ENCODE results near the gene ABCA1. TPM values are rescaled to one million over a fixed set of nuclear protein-coding genes. Genes with fewer than 3 reads are reported as not detected.

ABCA1 gene
- total and polyA plus RNA-seq, 12 donors, result 1.3 to 35.0 (median 11.3) TPM

DNA sequence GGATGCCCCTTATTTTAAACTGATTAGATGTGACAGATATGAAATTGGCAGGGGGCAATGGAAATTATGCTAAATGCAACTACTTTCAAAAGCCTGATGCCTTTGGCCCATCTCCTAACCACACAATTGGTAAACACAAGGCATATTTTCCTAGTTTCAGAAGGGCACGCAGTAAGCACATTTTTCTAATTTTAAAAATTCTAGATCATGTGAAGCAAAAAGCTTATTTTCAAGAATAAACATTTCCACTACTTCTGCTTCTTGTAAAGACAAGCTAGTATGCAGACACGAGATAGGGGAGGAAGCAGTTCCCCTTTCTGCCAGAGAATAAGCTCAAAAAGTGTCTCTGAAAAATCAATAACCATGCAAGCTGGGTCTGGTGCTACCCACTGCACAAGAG, 67.7 kb downstream of the ABCA1 start:
- DNase-seq, result no peak
- 62 to 66% methylated on average over 2 of the region's 2 CpGs for whole genome bisulfite sequencing, 2 donors
- TF ChIP-seq CTCF (IDR thresholded peaks at IDR 0.05), result no peak
- Histone ChIP-seq H3K27me3 (no peaks in the 10 kb centered on the region), H3K4me1 (peaks cover 4 to 75% (median 33%) of the 10 kb centered on the region in 9 donors), H3K36me3 (peaks cover 0 to 75% (median 2%) of the 10 kb centered on the region in 9 donors), H3K4me3 (no peak overlapping the region), H3K27ac (peak overlapping the region in 2 of 10 donors; percentile 10 to 59), H3K9me3 (no peaks in the 10 kb centered on the region)
- intact Hi-C loops (cut with DNase I), result loop anchor here in 8 of 10 donors (5.0 to 10.0 kb wide), 8 partner anchors 65 to 555 kb away; partner anchors contain the start of genes ABCA1 (in 2 of the 8) and SLC44A1 (in 1 of the 8)
- ATAC-seq, result peak in 5 of 8 donors; percentile 10 to 37 (median 27)

DNA sequence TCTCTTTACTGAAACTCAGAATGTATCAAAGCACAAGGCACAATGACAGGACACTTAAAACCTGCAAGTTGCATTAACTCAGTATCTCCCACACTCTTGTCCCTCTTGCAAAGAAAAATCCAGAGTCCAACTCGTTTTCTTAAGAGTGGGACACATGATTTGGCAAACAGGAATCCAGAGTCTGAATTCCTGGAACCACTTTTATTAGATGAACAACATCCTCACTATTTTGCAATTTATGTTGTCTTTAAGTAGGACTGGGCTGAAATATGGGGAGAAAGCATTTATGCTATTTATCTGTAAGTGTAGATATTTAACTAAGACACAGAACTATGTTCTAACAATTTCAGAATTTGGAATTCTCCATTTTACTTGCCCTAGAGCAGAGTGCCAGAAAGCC, 69.1 kb downstream of the ABCA1 start:
- H3K27ac ChIP-seq, result peak overlapping the region in 2 of 10 donors; percentile 23 to 59
- peaks cover 0 to 61% (median 19%) of the 10 kb centered on the region in 9 donors for H3K4me1 ChIP-seq
- 25 to 40% methylated on average over 1 of the region's 1 CpG for WGBS, 2 donors
- no peak for DNase-seq
- peaks cover 0 to 78% (median 2%) of the 10 kb centered on the region in 9 donors for H3K36me3 ChIP-seq
- ATAC-seq, result no peak
- H3K9me3 ChIP-seq, result no peaks in the 10 kb centered on the region
- H3K27me3 ChIP-seq, result no peaks in the 10 kb centered on the region
- intact Hi-C loops (cut with DNase I), result loop anchor here in 1 of 10 donors (10.0 kb wide), 1 partner anchor 556 kb away; no protein-coding TSS in a partner anchor
- H3K4me3 ChIP-seq, result no peak overlapping the region
- no peak for TF ChIP-seq CTCF (IDR thresholded peaks at IDR 0.05)

DNA sequence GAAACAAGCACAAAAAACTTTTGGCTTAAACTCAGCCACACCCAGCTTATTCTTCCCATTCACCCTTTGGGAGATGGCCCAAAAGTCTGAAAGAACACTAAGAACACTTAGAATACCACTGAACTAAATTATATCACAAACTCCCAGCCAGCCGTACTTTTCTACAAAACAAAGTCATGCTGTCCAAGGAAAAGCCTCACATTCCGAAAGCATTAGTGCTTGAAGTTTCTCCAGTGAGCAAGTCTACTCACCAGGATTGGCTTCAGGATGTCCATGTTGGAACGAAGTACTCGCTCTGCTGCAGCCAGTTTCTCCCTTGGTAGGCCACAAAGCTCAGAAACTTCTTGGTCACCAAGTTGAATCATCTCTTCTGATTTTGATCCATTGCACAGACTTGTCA, 69.7 kb downstream of the ABCA1 start:
- no peaks in the 10 kb centered on the region for H3K27me3 ChIP-seq
- intact Hi-C loops (cut with DNase I), result loop anchor here in 1 of 10 donors (10.0 kb wide), 1 partner anchor 557 kb away; no protein-coding TSS in a partner anchor
- no peak overlapping the region for H3K4me3 ChIP-seq
- no peaks in the 10 kb centered on the region for H3K9me3 ChIP-seq
- ATAC-seq (peak in 5 of 8 donors; percentile 19 to 59 (median 33)), DNase-seq (no peak)
- WGBS, 2 donors, result 78 to 88% methylated on average over 4 of the region's 4 CpGs
- peaks cover 0 to 55% (median 13%) of the 10 kb centered on the region in 9 donors for H3K4me1 ChIP-seq
- peaks cover 0 to 84% (median 2%) of the 10 kb centered on the region in 9 donors for H3K36me3 ChIP-seq
- peak overlapping the region in 1 of 10 donors; percentile 23 for H3K27ac ChIP-seq
- no peak for TF ChIP-seq CTCF (IDR thresholded peaks at IDR 0.05)

DNA sequence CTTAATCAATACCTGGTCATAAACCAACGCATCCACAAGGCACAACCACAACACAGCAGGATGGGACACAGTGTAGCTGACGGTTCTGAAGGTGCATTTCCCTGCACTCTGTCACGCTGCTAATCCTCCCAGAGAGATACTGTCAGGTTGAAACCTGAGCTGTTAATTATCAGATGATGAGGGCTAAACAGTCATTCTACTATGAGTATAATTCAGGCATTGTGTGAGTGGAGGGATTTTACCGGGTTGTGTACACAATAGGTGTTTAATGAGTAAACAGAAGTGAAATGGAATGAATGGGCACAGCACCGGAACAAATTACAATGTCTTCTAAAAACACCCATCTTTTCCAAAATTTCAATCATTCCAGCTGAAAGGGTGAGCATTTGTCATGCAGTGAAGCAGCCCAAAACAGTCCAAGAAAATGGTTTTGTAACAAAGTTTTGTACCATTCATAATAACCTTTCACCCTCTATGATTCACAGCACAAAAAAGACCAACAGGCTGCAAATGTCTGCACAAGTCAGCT, 71.5 kb downstream of the ABCA1 start:
- intact Hi-C loops (cut with DNase I), result loop anchor here in 1 of 10 donors (10.0 kb wide), 1 partner anchor 558 kb away; no protein-coding TSS in a partner anchor
- WGBS, 2 donors, result 83 to 88% methylated on average over 5 of the region's 5 CpGs
- no peaks in the 10 kb centered on the region for H3K9me3 ChIP-seq
- peaks cover 0 to 92% (median 2%) of the 10 kb centered on the region in 9 donors for H3K36me3 ChIP-seq
- ATAC-seq (no peak), DNase-seq (no peak)
- no peaks in the 10 kb centered on the region for H3K27me3 ChIP-seq
- no peak overlapping the region for H3K27ac ChIP-seq
- H3K4me1 ChIP-seq, result peaks cover 0 to 47% (median 13%) of the 10 kb centered on the region in 9 donors
- no peak overlapping the region for H3K4me3 ChIP-seq
- no peak for TF ChIP-seq CTCF (IDR thresholded peaks at IDR 0.05)
